Mesenteric fat pad (tissue), 1 donor: Measurements from ENCODE around the gene ZNF260. TPM values are rescaled to one million over a fixed set of nuclear protein-coding genes. Genes with fewer than 3 reads are reported as not detected.
"Not testable (repeated sequence)": the region's sequence is repeated elsewhere in the genome, so short reads cannot be mapped to it uniquely, and the experiment has no call there.

Experiments
- DNase-seq: peaks from one replicate; pipeline ENCODE4 v3.0.0-alpha.2; 2020; ENCODE audit warnings: low spot score
- total RNA-seq: library from RNA; stranded (reverse); fragmentation: NEBNext Ultra II Directional; extraction: Animal tissue kit (Norgen Biotek cat#: 25700); gene quantifications from one replicate; pipeline ENCODE4 v1.2.1, GENCODE V29; 2021
- donor health status: DM: yes; HTN: yes; CAD: no.

ZNF260 gene
- total RNA-seq, 1 donor from 2014 or later, result 7.2 TPM

- not testable (repeated sequence) for DNase-seq
These were observed 37.2 kb downstream of the ZNF260 start for GRCh38 chr19:36490846-36491245.

GRCh38 chr19:36489920-36490415 is 38.1 kb downstream of the ZNF260 start:
- DNase-seq, result peak; percentile 90

GRCh38 chr19:36489118-36489919 is 38.8 kb downstream of the ZNF260 start, which contains the start of gene ZNF566:
Gene ZNF566, minus strand, starts transcription at chr19:36489561. Its CDS starts 13,004 bp downstream, at chr19:36476557.
- DNase-seq, result peak; percentile 94

GRCh38 chr19:36488846-36489117 is 39.3 kb downstream of the ZNF260 start:
- DNase-seq, result no peak

GRCh38 chr19:36488118-36488845 is 39.8 kb downstream of the ZNF260 start:
- no peak for DNase-seq

- DNase-seq, result no peak
These were observed 44.4 kb downstream of the ZNF260 start for GRCh38 chr19:36483653-36484052.

DNA sequence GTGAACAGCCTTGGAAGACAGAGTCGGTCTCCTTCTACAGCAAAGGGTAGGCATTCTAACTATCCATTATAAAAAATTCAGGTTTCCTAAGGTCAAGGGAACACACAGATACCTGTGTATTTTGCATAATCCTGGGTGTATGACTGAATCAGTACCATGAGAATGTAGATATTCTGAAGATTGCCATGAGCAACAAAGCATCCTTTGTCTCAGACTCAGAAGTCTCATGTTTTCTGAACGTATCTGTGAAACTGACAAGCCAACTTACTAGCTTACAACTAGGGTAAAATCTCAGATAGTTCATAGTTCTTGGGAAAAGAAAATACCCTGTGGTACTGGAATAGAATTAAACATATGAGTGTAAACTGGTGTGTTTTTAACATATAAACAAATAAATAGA is 45.2 kb downstream of the ZNF260 start:
- DNase-seq, result no peak

Other genes with a start within 250 kb of the ZNF260 start
- 3.4 TPM for gene ZFP14, start 149.1 kb downstream of the ZNF260 start, total RNA-seq
- 3.1 TPM for gene ZFP82, start 109.6 kb downstream of the ZNF260 start, total RNA-seq
- 12.7 TPM for gene ZNF566, start 38.7 kb downstream of the ZNF260 start, total RNA-seq
- 7.4 TPM for gene ZNF529, start 45.0 kb upstream of the ZNF260 start, total RNA-seq
- 6.0 TPM for gene ZNF382, start 77.0 kb upstream of the ZNF260 start, total RNA-seq
- gene ZNF461, start 138.6 kb upstream of the ZNF260 start, total RNA-seq, result 5.2 TPM
- 5.3 TPM for gene ZNF567, start 159.3 kb upstream of the ZNF260 start, total RNA-seq
- 2.1 TPM for gene ZNF850, start 244.5 kb upstream of the ZNF260 start, total RNA-seq